Astrocyte (in vitro differentiated cells and primary cell): Measurements from ENCODE around the gene SRD5A1.

Experiments
- EZH2 ChIP-seq: IDR thresholded peaks from 2 replicates; pipeline ENCODE4 v1.6.1; 2012; ENCODE audit warnings: mild to moderate bottlenecking, low read length, inconsistent platforms; ENCODE audit not compliant: insufficient read depth
- TF ChIP-seq, protein P1 (sequence below): IDR thresholded peaks from 2 replicates; pipeline ENCODE4 v1.5.1; 2011; ENCODE audit warnings: low read depth, mild to moderate bottlenecking, inconsistent platforms, low read length, moderate library complexity; ENCODE audit not compliant: insufficient read depth

DNA sequence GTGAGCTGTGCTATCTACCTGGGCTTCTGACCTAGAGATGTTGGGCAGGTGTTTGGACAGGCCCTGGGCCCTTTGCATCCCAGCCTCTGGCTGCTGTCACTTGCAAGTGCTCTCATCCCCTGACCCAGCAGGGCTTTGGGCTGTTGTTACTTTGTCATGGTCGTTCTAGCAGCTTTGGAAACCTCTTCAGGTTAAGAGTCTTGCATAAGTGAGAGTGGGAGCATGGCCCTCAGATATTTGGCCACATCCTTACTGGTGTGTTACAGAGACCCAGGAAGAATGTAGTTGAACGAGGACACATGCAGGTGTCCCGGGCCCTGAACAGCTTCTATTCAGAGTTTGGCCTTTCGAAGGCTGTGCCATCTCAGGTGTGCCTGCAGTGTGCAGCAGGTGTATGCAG, 84.4 kb downstream of the SRD5A1 start:
- TF ChIP-seq, protein P1, sequence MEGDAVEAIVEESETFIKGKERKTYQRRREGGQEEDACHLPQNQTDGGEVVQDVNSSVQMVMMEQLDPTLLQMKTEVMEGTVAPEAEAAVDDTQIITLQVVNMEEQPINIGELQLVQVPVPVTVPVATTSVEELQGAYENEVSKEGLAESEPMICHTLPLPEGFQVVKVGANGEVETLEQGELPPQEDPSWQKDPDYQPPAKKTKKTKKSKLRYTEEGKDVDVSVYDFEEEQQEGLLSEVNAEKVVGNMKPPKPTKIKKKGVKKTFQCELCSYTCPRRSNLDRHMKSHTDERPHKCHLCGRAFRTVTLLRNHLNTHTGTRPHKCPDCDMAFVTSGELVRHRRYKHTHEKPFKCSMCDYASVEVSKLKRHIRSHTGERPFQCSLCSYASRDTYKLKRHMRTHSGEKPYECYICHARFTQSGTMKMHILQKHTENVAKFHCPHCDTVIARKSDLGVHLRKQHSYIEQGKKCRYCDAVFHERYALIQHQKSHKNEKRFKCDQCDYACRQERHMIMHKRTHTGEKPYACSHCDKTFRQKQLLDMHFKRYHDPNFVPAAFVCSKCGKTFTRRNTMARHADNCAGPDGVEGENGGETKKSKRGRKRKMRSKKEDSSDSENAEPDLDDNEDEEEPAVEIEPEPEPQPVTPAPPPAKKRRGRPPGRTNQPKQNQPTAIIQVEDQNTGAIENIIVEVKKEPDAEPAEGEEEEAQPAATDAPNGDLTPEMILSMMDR: no peak
- no peak for TF ChIP-seq EZH2
